Stimulated activated naive CD8-positive, alpha-beta T cell treated with anti-CD3 and anti-CD28 coated beads, Interleukin-15, amount 100 ng/mL, for 72 hours (primary cell): ENCODE results near the gene RNASE12.
"Not testable (repeated sequence)": the region's sequence is repeated elsewhere in the genome, so short reads cannot be mapped to it uniquely, and the experiment has no call there.

ENCODE experiments used
- ATAC-seq: fragments of 150-1000 bp; cut with Tn5 transposase; 2 replicates; pipeline ENCODE4 v1.10.0; 2021; ENCODE audit warnings: mild to moderate bottlenecking, moderate library complexity
- DNase-seq, 2 donors: peaks; one replicate each; pipeline ENCODE4 v3.0.0; 2021 to 2022
- H3K27ac Mint-ChIP-seq, 2 donors: one replicate each; pipeline ENCODE4 v1.8.0; 2022; ENCODE audit warnings: mild to moderate bottlenecking in 2 of 2, mixed read lengths in 2 of 2, moderate library complexity in 2 of 2
- H3K27me3 Mint-ChIP-seq: one replicate; pipeline ENCODE4 v1.8.0; 2022; ENCODE audit warnings: mixed read lengths
- H3K4me1 Mint-ChIP-seq: one replicate; pipeline ENCODE4 v1.8.0; 2022; ENCODE audit warnings: mild to moderate bottlenecking, mixed read lengths
- H3K4me3 Mint-ChIP-seq, 2 donors: one replicate each; pipeline ENCODE4 v1.8.0; 2022; ENCODE audit warnings: mild to moderate bottlenecking in 2 of 2, mixed read lengths in 2 of 2, moderate library complexity in 1 of 2
- H3K9me3 Mint-ChIP-seq, 2 donors: one replicate each; pipeline ENCODE4 v1.8.0; 2022; ENCODE audit warnings: mixed read lengths in 2 of 2

The RNASE12 gene

DNA sequence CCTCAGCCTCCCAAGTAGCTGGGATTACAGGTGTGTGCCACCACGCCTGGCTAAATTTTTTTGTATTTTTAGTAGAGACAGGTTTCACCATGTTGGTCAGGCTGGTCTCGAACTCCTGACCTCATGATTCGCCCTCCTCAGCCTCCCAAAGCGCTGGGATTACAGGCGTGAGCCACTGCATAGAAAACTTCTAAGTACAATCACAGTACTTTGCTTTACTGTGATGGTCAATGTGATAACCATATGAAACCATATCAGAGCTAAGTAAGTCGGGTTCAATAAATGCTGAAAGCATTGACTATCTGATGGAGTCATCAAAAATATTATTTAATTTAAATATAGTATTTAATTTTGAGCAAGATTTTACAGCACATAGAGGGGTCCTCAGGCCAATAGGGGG, 28.5 kb upstream of the RNASE12 start:
- H3K9me3 Mint-ChIP-seq, DNase-seq, ATAC-seq, H3K27me3 Mint-ChIP-seq, H3K4me3 Mint-ChIP-seq, H3K27ac Mint-ChIP-seq: not testable (repeated sequence)
- peaks cover 52% of the 10 kb centered on the region for H3K4me1 Mint-ChIP-seq

GRCh38 chr14:20618271-20618749, 27.1 kb upstream of the RNASE12 start:
- peaks cover 0 to 7% of the 10 kb centered on the region in 2 donors for H3K9me3 Mint-ChIP-seq
- ATAC-seq: no peak
- no peak overlapping the region for H3K4me3 Mint-ChIP-seq
- no peak overlapping the region for H3K27ac Mint-ChIP-seq
- no peak for DNase-seq
- peaks cover 9% of the 10 kb centered on the region for H3K27me3 Mint-ChIP-seq
- H3K4me1 Mint-ChIP-seq: peaks cover 42% of the 10 kb centered on the region

DNA sequence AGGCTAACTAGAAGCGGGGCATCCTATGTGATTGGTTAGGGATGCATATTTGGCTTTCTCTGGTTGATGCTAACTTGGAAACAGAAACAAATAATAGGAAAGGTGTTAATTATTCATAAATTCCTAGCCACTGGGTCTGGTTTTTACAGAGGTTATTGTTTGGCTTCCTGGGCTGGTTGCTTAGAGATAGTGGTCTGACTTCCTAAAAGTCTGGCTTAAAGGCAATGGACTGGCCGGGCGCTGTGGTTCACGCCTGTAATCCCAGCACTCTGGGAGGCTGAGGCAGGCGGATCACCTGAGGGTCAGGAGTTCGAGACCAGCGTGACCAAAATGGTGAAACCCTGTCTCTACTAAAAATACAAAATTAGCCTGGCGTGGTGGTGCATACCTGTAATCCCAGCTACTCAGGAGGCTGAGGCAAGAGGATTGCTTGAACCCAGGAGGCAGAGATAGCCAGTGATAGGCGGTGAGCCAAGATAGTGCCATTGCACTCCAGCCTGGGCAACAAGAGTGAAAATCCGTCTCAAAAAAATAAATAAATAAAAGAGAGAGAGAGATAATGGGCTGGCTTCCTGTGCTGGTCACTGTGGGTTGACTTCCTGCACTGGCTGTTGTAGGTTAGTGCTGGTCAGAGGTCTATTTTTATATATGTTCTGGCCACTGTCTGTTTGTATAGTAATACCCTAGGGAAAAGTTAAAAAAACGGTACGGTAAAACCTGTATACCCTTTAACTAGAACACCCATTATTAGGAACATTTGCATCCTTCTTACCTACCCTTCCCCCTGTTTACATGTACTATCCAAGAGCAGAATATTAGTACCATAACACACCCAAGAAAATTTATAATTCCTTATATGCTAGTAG, 26.2 kb upstream of the RNASE12 start:
- Mint-ChIP-seq H3K27me3 (peaks cover 1% of the 10 kb centered on the region), H3K4me3 (no peak overlapping the region), H3K27ac (no peak overlapping the region), H3K4me1 (peaks cover 32% of the 10 kb centered on the region), H3K9me3 (peaks cover 0 to 7% of the 10 kb centered on the region in 2 donors)
- DNase-seq (no peak), ATAC-seq (no peak)

DNA sequence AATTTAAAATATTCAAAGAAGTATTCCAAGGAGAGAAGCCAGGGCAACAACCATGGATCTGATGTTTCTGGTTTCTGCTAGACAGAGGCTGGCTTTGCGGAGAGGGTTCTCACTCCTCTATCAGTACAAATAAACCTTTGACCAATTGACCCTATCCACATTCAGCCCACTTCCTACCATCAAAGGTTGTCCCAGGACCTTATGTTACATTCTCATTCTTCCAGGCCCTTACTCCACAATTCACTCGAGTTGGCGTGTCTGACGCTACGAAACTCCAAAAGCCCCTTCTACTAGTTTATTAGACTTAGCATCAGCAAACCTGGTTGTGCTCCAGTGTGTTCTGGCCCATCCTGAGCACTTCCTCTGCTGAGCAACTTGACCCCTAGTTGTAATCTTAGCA, 24.8 kb upstream of the RNASE12 start:
- no peak overlapping the region for H3K4me3 Mint-ChIP-seq
- H3K27ac Mint-ChIP-seq: no peak overlapping the region
- ATAC-seq: no peak

GRCh38 chr14:20614038-20614840, 23.1 kb upstream of the RNASE12 start:
- DNase-seq (peak in 1 of 2 donors; percentile 34), ATAC-seq (peak; percentile 21)
- Mint-ChIP-seq H3K4me1 (peaks cover 26% of the 10 kb centered on the region), H3K9me3 (no peaks in the 10 kb centered on the region), H3K4me3 (no peak overlapping the region), H3K27me3 (no peaks in the 10 kb centered on the region), H3K27ac (no peak overlapping the region)

More for the DNA sequence above, 24.8 kb upstream of the RNASE12 start:
- Mint-ChIP-seq H3K27me3 (no peaks in the 10 kb centered on the region), H3K9me3 (no peaks in the 10 kb centered on the region), H3K4me1 (peaks cover 26% of the 10 kb centered on the region)
- no peak for DNase-seq

DNA sequence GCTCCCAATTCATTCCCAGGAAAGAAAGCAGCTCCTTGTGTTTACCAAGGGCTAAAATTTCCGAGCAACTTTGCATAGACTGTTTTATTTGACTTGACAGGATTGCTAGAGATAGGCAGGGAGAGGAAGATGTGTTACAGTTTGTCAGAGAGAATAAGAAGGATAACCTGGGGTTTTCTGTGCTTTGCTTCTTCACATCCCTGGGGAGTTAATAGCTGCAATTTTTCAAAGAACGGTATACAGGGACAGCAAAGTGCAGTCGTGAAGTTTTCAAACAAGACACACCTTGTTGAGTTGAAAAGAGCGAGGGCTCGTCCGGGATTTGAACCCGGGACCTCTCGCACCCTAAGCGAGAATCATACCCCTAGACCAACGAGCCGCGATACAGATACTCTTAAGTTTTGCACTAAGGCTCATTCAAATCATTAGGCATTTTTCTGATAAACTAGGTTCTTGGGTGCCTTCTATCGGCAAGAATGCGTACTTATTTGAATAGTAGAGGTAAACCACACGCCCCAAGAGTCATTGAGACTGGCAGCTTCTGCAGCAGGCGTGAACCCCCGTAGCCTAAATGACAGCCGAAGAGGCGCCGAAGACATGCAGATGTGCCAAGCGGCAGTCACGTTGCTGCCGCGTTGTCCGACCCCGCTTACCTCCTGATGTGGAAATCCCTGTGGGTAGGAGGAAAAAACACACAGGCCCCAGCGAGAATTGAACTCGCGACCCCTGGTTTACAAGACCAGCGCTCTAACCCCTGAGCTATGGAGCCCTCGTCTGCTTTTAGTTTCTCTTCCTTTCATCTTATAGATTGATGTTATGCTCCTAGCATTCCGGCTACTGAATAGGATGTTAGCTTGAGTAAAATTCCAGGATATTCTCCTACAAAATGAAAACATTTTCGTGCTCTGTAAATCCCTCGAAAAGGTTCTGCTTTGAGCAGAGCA, 22.2 kb upstream of the RNASE12 start:
- Mint-ChIP-seq H3K27me3 (no peaks in the 10 kb centered on the region), H3K9me3 (no peaks in the 10 kb centered on the region), H3K4me1 (peaks cover 24% of the 10 kb centered on the region), H3K27ac (no peak overlapping the region), H3K4me3 (no peak overlapping the region)
- DNase-seq (peak; percentile 82 to 92), ATAC-seq (peak; percentile 89)

DNA sequence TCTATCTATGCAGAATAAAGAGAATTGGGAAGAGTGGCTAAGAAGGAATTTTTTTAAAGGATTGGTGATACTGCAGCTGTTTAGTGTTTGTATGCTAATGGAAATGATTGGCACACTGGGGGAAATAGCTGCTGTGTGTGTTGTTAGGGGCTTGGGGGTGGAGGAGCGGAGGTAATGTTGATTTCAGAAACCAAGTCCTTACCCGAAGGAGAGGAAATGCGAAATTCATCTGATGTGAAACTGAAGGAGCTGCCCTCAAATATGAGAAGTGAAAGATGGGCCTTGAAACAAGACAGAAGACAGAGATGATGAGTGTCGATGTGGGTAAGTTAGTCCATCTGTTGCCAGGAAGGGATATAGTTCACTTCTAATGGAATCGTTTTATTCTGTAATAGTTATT, 21.2 kb upstream of the RNASE12 start:
- Mint-ChIP-seq H3K27me3 (no peaks in the 10 kb centered on the region), H3K4me1 (peaks cover 18% of the 10 kb centered on the region), H3K4me3 (no peak overlapping the region), H3K27ac (no peak overlapping the region), H3K9me3 (no peaks in the 10 kb centered on the region)
- DNase-seq (no peak), ATAC-seq (no peak)

- Mint-ChIP-seq H3K27me3 (no peaks in the 10 kb centered on the region), H3K4me3 (no peak overlapping the region), H3K27ac (no peak overlapping the region), H3K4me1 (peaks cover 18% of the 10 kb centered on the region), H3K9me3 (no peaks in the 10 kb centered on the region)
- ATAC-seq (no peak), DNase-seq (no peak)
These were observed 20.1 kb upstream of the RNASE12 start for GRCh38 chr14:20611277-20611676.

DNA sequence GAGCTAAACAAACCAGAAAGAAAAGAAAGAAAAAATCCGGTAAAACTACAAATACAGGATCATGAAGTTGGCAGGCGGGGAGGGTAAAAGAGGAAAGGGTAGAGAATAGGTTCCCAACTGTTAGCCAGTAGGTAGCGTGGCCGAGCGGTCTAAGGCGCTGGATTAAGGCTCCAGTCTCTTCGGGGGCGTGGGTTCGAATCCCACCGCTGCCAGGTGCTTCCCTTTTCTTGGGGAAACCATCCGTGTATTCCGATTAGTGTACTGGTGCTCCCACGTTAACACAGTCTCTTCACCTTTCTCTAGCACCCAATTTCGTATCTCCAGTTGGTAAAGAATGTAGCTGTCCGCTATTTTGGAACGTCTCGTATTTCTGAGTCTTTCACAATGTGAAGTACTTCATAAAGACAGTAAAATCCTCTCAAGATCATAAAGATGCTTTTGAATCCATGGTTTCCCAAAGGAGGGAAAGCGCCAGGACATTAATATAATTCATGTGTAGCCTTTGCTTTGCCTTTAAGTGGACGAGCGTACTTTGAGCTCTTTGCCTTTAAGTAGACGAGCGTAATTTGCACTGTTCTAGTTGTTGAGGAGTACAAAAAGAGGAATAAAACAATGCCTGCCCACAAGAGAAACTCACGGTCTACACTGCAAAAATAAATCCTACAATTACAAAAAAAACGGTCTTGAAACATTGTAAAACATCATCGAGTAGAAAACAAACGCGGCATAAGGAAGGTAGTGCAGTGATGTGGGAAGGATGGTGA, 19.0 kb upstream of the RNASE12 start:
- DNase-seq (peak; percentile 72 to 81), ATAC-seq (peak; percentile 24)
- peaks cover 14% of the 10 kb centered on the region for H3K4me1 Mint-ChIP-seq
- no peak overlapping the region for H3K4me3 Mint-ChIP-seq
- no peaks in the 10 kb centered on the region for H3K27me3 Mint-ChIP-seq
- H3K27ac Mint-ChIP-seq: no peak overlapping the region
- no peaks in the 10 kb centered on the region for H3K9me3 Mint-ChIP-seq

GRCh38 chr14:20609215-20610001, 18.2 kb upstream of the RNASE12 start:
- Mint-ChIP-seq H3K9me3 (no peaks in the 10 kb centered on the region), H3K27me3 (no peaks in the 10 kb centered on the region), H3K4me3 (no peak overlapping the region), H3K27ac (no peak overlapping the region), H3K4me1 (peaks cover 7% of the 10 kb centered on the region)
- ATAC-seq (peak; percentile 36), DNase-seq (peak; percentile 79 to 80)

DNA sequence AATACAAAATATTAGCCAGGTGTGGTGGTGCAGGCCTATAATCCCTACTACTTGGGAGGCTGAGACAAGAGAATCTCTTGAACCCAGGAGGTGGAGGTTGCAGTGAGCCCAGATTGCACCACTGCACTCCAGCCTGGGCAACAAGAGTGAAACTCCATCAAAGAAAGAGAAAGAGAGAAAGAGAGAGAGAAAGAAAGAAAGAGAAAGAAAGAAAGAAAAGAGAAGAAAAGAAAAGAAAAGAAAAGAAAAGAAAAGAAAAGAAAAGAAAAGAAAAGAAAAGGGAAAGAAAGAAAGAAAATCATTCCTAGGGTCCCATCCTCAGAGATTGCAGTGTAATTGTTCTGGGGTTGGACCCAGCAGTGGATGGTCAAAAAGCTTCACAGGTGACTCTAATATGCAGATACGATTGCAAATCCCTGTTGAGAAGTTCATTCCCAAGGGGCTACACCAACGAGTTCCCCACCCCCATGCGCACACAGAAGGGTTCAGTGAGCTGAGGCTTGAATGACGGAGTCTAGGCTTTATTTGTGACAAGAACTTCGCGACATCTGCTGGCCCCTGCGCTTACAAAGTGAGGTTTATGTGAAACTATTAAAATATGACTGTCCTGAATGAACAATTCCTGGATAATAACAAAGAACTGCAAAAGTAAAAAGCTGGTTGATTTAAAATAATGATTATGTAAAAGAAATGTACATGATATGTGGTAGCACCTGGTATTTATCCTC, 17.4 kb upstream of the RNASE12 start:
- H3K9me3 Mint-ChIP-seq: no peaks in the 10 kb centered on the region
- DNase-seq (no peak), ATAC-seq (no peak)
- H3K27me3 Mint-ChIP-seq: no peaks in the 10 kb centered on the region
- peaks cover 6% of the 10 kb centered on the region for H3K4me1 Mint-ChIP-seq
- H3K27ac Mint-ChIP-seq: peak overlapping the region in 1 of 2 donors; percentile 79
- H3K4me3 Mint-ChIP-seq: peak overlapping the region in 1 of 2 donors; percentile 6

- H3K9me3 Mint-ChIP-seq: no peaks in the 10 kb centered on the region
- H3K4me3 Mint-ChIP-seq: no peak overlapping the region
- ATAC-seq (peak; percentile 10), DNase-seq (no peak)
- peaks cover 6% of the 10 kb centered on the region for H3K4me1 Mint-ChIP-seq
- H3K27me3 Mint-ChIP-seq: no peaks in the 10 kb centered on the region
- H3K27ac Mint-ChIP-seq: no peak overlapping the region
These were observed 16.4 kb upstream of the RNASE12 start for GRCh38 chr14:20607617-20608016.

GRCh38 chr14:20606902-20607242, 15.7 kb upstream of the RNASE12 start:
- DNase-seq (no peak), ATAC-seq (no peak)
- no peak overlapping the region for H3K27ac Mint-ChIP-seq
- no peaks in the 10 kb centered on the region for H3K9me3 Mint-ChIP-seq
- no peaks in the 10 kb centered on the region for H3K27me3 Mint-ChIP-seq
- peaks cover 6% of the 10 kb centered on the region for H3K4me1 Mint-ChIP-seq
- no peak overlapping the region for H3K4me3 Mint-ChIP-seq
